ENCODE measurements around the gene ATXN2L.
"Not testable (repeated sequence)": the region's sequence is repeated elsewhere in the genome, so short reads cannot be mapped to it uniquely, and the experiment has no call there.

Gene ATXN2L

DNA sequence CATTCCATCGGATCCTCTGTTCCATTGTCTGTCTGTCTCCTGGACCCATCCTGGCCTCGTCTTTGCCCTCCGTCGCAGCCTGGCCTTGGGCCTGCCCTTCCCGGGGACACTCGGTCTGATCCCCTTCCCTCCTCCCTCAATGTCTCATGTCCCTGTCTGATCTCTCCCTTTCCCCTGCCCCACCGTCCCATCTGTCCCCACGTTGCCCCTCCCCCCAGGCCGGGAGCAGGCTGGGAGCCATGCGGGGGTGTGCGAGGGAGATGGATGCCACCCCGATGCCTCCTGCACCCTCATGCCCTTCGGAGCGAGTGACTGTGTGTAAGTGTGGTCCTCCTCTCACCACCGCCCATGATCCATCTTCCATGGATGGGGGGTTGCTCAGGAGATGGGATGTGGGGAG lies 50.2 kb downstream of the ATXN2L start:
- DNase-seq (ENCODE audit: low spot score), result no peak

DNA sequence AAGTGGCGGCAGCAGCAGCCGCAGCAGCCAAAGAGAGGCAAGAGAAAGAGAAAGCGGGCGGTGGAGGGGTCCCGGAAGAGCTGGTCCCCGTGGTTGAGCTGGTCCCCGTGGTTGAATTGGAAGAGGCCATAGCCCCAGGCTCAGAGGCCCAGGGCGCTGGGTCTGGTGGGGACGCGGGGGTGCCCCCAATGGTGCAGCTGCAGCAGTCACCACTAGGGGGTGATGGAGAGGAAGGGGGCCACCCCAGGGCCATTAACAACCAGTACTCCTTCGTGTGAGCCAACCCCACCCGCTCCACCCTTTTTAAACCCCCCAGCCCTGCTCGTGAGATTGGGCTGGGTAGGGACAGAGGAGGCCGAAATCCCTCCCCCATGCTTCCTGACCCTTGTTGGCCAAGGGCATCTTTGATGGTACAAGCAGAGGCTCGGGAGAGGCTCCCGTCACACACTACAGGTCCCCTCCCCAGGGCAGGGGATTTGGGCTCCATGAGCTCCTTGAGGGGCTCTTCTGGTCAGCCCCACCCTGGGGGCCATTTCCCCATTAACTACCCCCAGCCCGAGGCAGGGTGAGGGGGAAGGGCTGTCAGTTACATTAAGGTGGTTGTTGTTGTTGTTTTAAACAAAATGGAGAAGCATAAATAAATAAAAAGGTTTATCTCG lies 50.9 kb downstream of the ATXN2L start:
- no peak for DNase-seq (ENCODE audit: low spot score)

DNA sequence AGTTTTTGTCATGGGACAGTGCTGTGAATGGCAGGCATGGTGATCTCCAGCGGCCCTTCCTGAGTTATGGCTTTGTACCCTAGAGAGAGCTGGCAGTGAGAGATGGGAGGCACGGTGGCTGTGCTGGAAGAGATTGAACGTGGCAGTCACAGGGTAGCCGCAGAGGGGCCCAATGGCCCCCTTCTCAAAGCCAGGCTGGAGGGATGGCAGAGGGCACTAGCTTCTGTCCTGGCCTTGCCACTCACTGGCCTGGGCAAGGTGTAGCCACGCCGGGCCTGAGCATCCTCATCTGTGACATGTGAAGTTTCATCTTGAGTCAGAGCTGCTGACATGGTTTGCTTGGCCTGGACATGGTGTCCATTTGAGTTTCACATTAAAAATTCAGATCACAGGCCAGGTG lies 51.6 kb downstream of the ATXN2L start:
- DNase-seq (ENCODE audit: low spot score), result no peak

DNA sequence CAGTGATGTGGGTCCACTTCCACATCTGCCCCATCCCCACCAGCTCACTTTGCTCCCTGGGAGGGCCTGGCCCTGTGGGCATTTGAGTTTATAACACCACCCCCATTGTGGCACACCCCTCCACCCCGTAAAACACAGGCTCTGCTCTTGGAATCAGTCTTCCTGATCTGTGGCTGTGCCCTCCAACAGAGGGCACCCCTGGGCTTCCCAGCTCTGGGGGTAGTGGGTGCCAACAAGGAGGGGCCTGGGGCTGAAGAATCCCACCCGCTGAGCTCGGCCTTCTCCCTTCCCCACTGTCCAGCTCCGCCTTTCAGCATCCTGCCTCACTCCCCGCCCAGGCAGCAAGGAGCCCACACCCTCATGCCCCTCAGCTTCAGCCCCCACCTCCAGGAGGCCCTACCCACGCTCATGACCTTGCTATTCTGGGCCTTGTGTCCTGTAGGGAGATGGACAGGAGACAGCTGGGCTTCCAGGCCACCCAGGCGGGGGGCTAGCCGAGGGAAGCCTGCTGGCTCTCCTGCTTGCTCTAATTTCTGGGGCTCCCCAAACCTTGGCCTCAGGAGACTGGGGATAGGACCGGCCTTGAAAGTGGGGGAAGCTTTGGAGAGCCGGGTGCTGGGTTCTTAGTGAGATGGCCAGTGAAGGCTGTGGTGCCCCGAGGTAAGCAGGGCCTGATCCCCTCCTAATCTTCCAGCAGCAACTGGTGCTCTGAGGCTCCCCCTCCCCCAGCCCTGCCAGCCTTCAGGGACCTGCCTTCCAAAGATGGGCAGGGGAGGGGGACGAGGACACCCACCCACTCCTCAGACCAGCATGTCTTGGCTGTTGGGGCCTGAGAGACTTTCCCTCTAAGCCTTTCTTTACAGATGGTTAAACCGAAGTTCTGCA lies 52.6 kb downstream of the ATXN2L start:
- no peak for DNase-seq (ENCODE audit: low spot score)

DNA sequence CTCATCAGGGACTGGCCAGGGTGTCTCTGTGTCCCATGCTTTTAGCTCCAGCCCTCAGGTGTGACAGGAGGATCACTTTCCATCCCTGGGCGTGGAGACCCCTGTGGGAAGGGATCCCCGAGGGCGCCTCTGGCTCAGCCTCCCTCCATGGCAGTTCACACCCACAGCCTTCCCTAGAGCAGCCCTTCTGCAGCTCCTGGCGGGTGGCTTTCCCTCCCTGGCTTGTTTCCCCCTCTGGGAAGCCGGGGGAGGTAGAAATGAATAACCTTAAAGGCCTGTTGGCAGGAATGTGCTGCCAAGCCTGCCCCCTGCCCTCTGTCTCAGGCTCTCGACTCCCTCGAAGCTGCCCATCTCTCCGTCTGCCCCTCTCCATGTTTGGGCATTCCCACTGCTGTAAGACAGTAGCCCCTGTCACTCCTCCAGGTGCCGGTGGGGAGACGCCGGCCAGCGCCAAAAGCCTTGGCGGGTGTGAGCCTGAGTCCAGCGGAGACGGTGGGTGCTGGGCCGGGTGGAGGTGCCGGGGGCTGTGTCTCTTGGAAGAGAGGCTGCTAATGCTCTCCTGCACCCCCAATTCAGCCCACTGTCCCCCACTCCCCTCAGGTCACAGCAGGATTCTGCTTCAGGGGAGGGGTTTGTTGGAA lies 53.3 kb downstream of the ATXN2L start:
- DNase-seq (ENCODE audit: low spot score), result no peak

DNA sequence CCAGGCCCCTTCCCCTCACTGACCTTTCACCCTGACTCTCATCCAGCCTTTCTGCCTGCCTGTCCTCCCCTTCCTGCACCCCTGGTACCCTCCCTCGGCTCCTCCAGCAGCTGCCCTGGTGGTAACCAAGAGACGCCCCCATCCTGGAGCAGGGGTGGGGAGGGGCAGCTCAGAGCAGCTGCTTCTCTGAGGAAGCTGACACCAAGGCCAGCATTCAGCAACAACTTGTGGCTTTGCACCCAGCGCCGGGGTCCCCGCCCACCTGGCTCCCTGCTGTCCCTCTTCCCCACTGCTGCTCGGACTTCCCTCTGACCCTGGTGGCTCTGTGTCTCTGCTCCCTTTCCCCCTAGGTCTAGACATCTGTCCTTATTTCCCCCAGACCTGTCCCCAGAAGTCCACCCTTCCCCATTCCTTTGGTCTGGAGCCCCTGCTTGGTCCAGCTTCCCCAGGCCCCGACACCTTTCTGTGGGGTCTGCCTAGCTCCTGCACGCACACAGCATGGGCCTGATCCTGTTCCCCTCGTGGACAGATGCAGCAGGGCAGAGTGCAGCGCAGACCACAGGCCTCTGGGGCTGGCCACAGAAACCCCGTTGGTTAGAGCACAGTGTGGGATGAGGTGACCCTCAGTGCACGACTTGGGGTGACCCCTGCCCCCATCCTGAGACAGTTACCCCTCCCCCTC lies 54.3 kb downstream of the ATXN2L start:
- DNase-seq (ENCODE audit: low spot score), result no peak

DNA sequence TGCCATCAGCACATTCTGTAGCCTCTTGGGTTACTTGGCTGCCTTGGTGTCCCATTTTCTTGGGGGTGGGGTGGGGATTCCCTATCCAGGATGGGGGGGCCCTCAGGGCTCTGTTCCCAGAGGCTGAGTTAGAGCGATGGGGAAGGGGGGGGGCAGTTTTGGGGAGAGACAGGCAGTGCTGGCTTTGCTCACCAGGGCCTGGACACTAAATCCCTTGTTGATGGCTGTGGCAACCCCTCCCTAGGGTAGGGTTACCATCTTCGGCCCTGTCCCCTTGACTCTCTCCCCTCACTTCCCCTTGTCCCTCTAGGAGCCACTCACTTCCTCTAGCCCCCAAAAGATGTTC lies 54.8 kb downstream of the ATXN2L start:
- no peak for DNase-seq (ENCODE audit: low spot score)

DNA sequence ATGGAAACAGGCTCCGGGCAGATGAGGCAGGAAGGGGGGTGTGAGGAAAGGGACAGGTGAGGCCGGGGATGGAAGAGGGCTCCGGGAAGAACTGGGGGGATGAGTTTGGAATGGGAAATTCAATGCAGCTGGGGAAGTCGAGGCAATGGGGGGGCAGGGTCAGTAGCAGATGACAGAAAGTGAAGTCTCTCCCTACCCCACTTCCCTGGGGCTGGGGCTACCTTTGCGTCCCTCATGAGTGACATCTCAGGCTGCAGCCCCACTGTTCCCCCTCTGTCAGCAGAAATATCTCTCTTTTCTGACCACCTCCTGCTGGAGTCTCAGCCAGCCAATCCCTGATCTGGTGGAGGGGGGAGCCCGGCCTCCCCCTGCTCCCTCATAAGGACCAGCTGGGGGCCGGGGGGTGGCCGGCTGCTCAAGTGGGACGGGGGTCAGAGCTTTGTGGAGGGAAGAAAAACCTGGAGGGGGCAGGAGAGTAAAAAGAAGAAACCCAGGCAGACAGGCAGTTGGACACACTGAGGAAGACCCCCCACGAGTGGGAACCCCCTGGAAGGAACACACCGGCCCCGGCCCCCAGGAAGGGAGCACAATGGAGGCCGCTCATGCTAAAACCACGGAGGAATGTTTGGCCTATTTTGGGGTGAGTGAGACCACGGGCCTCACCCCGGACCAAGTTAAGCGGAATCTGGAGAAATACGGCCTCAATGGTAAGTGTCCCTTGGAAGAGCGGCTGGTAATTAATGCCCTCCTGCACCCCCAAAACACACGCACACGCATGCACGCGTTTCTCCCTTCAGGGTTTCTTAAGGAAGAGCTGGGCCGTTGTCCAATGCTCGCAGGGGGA lies 55.5 kb downstream of the ATXN2L start, which contains the start of gene ATP2A1:
ATP2A1 (plus strand) TSS at position 406 of the 844 bp plus-strand sequence; CDS start at position 590, 184 bp downstream.
- DNase-seq (ENCODE audit: low spot score), result no peak

DNA sequence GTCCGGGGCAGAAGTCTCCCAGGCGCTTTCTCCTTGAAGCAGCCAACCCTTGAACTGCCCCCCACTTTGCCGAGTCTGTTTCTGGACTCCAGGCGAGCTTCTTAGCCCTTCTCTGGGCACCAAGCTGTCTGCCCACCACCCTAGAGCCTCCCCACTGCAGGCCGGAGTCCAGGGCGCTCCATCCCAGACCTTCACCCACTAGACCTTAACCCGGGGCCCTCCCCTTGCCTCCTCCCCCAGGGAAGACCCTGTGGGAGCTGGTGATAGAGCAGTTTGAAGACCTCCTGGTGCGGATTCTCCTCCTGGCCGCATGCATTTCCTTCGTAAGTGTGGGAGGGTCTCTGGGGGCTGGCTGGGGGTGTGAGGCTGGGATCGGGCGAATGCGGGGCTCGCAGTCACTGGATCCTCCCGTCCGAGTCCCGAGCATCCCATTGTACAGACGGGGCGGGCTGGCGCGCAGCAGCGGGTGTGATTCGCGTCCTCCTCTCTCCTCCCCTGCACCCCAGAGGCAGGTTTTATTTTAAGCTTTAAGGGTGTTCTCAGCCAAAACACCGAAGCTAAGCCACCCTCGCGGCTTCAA lies 56.6 kb downstream of the ATXN2L start:
- no peak for DNase-seq (ENCODE audit: low spot score)

DNA sequence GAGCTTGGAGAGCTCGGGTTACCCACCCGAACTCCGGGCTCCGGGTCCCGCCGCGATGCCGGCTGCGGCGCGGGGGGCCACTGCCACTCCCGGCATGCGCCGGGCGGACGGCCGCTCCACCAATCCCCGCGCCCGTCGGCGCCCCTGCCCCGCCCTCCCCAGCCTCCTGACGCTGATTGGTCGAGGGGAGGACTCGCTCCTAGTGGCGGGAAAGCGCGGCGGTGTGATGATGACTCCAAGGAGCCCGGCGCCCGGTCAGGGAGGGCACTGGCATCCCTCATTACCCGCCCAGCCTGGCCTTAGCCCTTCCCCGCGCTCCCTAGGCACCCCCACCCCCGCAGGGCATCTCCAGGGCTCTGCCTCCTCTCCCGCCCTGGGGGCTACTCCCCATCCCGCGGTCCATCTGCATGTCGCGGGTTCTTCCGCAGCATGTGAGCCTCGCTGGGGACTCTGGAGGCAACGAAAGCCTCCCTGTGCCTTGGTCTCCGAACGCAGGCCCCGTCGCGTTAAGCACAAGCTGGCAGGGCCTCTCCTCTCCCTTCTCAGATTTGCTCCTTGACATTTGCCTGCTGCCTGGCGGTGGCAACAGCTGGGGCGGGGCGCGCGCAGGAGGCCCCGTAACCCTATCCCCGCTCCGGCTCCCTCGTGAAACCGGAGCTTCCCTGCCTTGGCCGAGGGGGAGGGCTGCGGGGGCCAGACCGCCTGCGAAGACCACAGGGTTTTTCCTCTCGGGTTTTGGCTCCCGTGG lies 57.2 kb downstream of the ATXN2L start:
- DNase-seq (ENCODE audit: low spot score), result peak; percentile 80

DNA sequence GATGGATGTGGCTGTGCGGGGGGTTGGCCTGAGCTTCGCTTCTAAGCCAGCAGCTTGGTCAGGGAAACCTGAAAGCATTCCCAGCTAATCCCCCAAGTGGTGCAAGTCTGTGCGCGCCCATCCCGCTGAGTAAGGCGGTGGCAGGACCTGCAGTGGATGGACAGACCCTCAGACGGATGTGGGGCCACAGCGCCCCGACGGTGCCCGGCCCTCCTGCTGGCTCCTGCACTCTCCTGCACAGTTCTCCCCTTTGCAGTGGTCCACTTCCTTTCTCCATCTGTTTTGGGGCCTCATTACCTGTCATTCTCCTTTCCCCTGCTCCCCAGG lies 57.8 kb downstream of the ATXN2L start:
- no peak for DNase-seq (ENCODE audit: low spot score)

DNA sequence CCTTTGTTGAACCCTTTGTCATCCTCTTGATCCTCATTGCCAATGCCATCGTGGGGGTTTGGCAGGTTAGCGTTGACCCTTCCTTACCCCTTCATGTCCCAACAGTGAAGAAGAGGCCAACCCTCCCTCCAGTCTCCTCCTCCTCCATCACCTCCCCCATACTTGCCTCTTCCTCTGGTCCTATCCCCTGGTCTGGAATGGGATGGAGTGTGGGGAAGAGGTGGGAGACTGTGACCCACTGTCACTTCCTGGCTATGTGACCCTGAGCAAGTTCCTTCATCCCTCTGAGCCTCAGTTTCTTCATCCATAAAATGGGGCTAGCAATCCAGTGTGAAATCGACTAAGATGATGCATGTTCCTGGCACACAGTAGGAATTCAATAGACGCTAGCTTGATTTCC lies 58.2 kb downstream of the ATXN2L start:
- DNase-seq (ENCODE audit: low spot score), result no peak

DNA sequence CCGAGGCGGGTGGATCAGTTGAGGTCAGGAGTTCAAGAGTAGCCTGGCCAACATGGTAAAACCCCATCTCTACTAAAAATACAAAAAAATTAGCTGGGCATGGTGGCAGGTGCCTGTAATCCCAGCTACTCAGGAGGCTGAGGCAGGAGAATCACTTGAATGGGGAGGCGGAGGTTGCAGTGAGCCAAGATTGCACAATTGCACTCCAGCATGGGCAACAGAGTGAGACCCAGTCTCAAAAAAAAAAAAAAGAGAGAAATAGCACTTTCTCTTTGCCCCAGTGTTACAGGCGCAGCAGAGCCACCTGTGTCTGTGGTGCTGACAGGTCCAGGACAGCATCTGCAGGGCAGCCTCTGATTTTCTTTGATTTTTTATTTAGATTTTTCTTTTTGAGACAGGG lies 58.8 kb downstream of the ATXN2L start:
- not testable (repeated sequence) for DNase-seq (ENCODE audit: low spot score)

DNA sequence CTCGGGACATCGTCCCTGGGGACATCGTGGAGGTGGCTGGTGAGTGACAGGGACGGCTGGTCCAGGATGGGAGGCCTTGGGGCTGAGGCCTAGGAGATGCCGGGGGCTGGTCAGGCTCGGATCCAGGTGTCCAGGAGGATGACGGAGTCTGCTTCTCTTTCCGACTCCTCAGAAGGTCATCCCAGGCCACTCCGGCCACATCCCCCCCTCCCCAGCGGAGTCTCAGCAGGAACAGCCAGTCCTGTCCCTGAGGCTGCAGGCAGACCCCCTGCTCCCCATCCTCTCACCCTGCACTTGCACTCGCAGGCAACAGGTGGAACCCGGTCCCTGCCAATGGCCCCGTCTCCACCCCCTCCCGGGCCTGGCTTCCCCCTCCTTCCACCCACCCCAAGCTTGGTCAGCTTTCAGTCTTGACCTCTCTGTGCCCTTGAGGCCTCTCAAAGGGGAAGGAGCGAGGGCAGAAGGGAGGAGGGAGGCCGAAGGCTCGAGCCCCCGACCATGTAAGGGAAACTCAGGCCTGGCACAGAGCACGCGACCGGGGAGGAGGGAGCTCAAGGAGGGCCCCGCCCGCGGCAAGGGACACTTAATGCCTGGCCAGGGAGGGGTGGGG lies 59.9 kb downstream of the ATXN2L start:
- DNase-seq (ENCODE audit: low spot score), result no peak

DNA sequence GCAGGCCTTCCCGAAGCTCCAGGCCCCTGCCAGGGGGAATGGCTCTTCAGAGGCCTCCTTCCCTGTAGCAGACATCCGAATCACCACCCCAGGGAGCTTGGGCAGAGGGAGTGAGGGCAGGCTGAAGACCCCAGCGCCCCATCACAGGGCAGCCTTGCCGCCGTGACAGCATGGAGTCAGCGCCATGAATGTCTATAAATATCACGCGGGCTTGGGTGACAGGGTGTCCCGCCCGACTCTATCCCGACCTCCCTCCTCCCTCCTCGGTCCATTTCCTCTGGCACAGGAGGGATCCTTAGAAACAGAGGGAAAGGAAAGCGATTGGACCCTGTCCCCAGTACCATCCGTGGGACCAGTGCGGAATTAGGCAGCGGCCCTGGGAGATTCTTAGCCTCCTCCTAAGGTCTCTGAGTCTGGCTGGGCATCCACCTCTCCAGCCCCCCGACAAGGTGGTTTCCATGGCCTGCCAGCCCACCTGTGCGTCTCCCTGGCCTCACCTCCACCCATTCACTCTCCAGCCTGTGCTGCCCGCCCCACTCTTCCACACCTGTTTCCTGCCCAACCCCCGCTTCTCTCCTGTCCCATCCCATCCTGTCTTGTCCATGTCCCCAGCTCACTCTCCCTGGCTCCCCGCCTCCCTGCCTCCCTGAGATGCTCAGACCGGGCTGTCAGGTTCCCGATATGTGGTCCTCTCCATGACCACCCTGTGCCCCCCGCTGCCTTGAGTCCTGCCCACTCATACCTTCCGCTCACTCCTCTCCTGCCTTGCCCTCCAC lies 60.6 kb downstream of the ATXN2L start:
- no peak for DNase-seq (ENCODE audit: low spot score)

DNA sequence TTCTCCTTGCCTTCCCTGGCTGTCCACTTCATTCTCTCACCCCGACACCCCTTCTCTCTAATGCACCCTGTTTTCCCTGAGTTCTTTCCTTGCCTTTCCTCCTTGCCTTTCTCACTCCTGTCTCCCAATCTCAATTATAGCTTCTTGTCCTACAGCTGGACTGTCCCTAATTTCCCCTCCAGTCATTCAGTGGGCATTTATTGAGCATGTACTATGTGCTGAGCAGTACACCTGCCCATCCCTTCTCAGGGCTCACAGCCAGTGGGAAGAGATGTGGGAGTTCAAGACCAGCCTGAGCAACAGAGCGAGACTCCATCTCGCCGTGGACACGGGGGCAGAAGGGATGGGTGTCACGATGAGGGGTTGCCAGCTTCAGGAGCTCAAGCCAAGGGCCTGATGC lies 61.2 kb downstream of the ATXN2L start:
- no peak for DNase-seq (ENCODE audit: low spot score)
